Stimulated activated CD4-positive, alpha-beta T cell treated with anti-CD3 and anti-CD28 coated beads, Interleukin-1b, Interleukin-23, amount 100 ng/mL, for 1 hour (primary cell): ENCODE measurements around the gene HOXB3.
"Not testable (repeated sequence)": the region's sequence is repeated elsewhere in the genome, so short reads cannot be mapped to it uniquely, and the experiment has no call there.

Experiments used
- DNase-seq, 2 donors: peaks; one replicate each; pipeline ENCODE4 v3.0.0-alpha.2; 2020; ENCODE audit warnings: low read depth in 2 of 2

HOXB3 gene

GRCh38 chr17:48527547-48527932 is 62.5 kb downstream of the HOXB3 start:
- DNase-seq = no peak

GRCh38 chr17:48526608-48527546 is 63.2 kb downstream of the HOXB3 start:
- DNase-seq = no peak

- no peak for DNase-seq
These were observed 67.0 kb downstream of the HOXB3 start for GRCh38 chr17:48523010-48523409.

- no peak for DNase-seq
These were observed 67.9 kb downstream of the HOXB3 start for GRCh38 chr17:48522031-48522653.

GRCh38 chr17:48520631-48521079 is 69.4 kb downstream of the HOXB3 start:
- DNase-seq = no peak

- no peak for DNase-seq
These were observed 70.6 kb downstream of the HOXB3 start for GRCh38 chr17:48519427-48519826.

- DNase-seq = no peak
These were observed 72.6 kb downstream of the HOXB3 start for GRCh38 chr17:48517478-48517877.

GRCh38 chr17:48515925-48516900 is 73.8 kb downstream of the HOXB3 start:
- no peak for DNase-seq

- DNase-seq = no peak
These were observed 75.6 kb downstream of the HOXB3 start for GRCh38 chr17:48514477-48514876.

GRCh38 chr17:48513666-48514455 is 76.2 kb downstream of the HOXB3 start:
- DNase-seq = no peak

GRCh38 chr17:48513097-48513496 is 76.9 kb downstream of the HOXB3 start:
- no peak for DNase-seq

GRCh38 chr17:48510761-48511604 is 79.1 kb downstream of the HOXB3 start:
- DNase-seq = no peak

GRCh38 chr17:48510381-48510760 is 79.7 kb downstream of the HOXB3 start:
- DNase-seq = no peak

- DNase-seq = not testable (repeated sequence)
These were observed 80.3 kb downstream of the HOXB3 start for GRCh38 chr17:48509708-48510107.

- no peak for DNase-seq
These were observed 83.8 kb downstream of the HOXB3 start for GRCh38 chr17:48506246-48506645.

GRCh38 chr17:48505788-48506187 is 84.3 kb downstream of the HOXB3 start:
- peak in 1 of 2 donors; percentile 21 for DNase-seq

- no peak for DNase-seq
These were observed 85.1 kb downstream of the HOXB3 start for GRCh38 chr17:48504953-48505352.

GRCh38 chr17:48503747-48504146 is 86.3 kb downstream of the HOXB3 start:
- no peak for DNase-seq

GRCh38 chr17:48502901-48503300 is 87.1 kb downstream of the HOXB3 start:
- no peak for DNase-seq

- no peak for DNase-seq
These were observed 87.7 kb downstream of the HOXB3 start for GRCh38 chr17:48502312-48502711.
